ENCODE results near the gene TFRC. TPM values are rescaled to one million over a fixed set of nuclear protein-coding genes. Genes with fewer than 3 reads are reported as not detected.
"Not testable (repeated sequence)": the region's sequence is repeated elsewhere in the genome, so short reads cannot be mapped to it uniquely, and the experiment has no call there.

TFRC gene
- total RNA-seq, 1 donor from 2014 or later = 87.7 TPM

DNA sequence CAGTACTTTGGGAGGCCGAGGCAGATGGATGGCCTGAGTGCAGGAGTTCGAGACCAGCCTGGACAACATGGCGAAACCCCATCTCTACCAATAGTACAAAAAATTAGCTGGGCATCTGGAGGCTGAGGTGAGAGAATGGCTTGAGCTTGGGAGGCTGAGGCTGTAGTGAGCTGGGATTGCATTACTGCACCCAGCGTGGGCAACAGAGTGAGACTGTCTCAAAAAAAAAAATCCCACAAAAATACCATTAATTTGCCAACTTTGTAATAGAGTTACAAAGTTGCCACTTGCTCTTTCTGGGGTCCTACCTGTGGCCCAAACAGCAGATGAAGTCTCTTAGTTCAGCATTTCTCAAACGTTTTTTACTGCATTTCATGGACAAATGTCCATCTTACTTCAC is 6.0 kb upstream of the TFRC start:
- no peaks in the 10 kb centered on the region for H4K20me1 ChIP-seq (ENCODE audit: low read depth)

DNA sequence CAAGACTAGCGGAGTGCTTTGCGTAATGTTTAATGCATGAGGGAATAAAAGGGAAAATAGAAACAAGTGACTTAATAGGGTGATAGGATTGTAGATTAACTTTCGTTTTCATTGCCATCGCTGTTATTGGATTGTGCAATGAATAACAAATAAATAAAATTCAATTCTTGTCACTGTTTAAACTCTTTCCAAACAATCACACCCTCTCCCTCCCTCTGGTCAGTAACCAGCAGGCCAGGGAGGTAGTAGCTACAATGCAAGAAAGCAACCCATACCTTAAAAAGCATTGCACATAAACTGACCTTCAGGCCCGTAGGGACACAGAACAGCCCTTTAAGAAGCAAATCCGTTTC is 705 bp upstream of the TFRC start:
- no peak for TF ChIP-seq EZH2phosphoT487 (IDR thresholded peaks at IDR 0.05)
- TF ChIP-seq EZH2 (IDR thresholded peaks at IDR 0.05) = no peak
- TF ChIP-seq, protein P1, sequence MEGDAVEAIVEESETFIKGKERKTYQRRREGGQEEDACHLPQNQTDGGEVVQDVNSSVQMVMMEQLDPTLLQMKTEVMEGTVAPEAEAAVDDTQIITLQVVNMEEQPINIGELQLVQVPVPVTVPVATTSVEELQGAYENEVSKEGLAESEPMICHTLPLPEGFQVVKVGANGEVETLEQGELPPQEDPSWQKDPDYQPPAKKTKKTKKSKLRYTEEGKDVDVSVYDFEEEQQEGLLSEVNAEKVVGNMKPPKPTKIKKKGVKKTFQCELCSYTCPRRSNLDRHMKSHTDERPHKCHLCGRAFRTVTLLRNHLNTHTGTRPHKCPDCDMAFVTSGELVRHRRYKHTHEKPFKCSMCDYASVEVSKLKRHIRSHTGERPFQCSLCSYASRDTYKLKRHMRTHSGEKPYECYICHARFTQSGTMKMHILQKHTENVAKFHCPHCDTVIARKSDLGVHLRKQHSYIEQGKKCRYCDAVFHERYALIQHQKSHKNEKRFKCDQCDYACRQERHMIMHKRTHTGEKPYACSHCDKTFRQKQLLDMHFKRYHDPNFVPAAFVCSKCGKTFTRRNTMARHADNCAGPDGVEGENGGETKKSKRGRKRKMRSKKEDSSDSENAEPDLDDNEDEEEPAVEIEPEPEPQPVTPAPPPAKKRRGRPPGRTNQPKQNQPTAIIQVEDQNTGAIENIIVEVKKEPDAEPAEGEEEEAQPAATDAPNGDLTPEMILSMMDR (IDR thresholded peaks at IDR 0.05) = no peak
- Histone ChIP-seq H4K20me1 (ENCODE audit: low read depth) (peaks cover 37% of the 10 kb centered on the region), H3K27ac (no peak overlapping the region), H3K9me3 (ENCODE audit: low read depth) (no peaks in the 10 kb centered on the region), H3K27me3 (no peaks in the 10 kb centered on the region), H3K4me2 (peak overlapping the region; percentile 99), H3K79me2 (ENCODE audit: low read depth) (peaks cover 39% of the 10 kb centered on the region), H3K36me3 (no peaks in the 10 kb centered on the region), H2AFZ (replicated peaks) (no peak overlapping the region), H3F3A (ENCODE audit: low read depth) (peaks cover 26% of the 10 kb centered on the region), H3K9ac (no peak overlapping the region), H3K4me1 (peaks cover 8% of the 10 kb centered on the region), H3K4me3 (peak overlapping the region; percentile 73)
- Mint-ChIP-seq H3K36me3 (peaks cover 6% of the 10 kb centered on the region), H3K4me3 (peak overlapping the region; percentile 96), H3K27ac (peak overlapping the region; percentile 94), H3K4me1 (peaks cover 28% of the 10 kb centered on the region), H3K27me3 (ENCODE audit: insufficient read depth, low read depth) (peaks cover 3% of the 10 kb centered on the region), H3K9me3 (no peaks in the 10 kb centered on the region)
- DNase-seq (ENCODE audit: low spot score) = no peak

More for the DNA sequence above, 6.0 kb upstream of the TFRC start:
- H3K27me3 ChIP-seq = no peaks in the 10 kb centered on the region
- H3K27ac Mint-ChIP-seq = no peak overlapping the region
- no peaks in the 10 kb centered on the region for H3K36me3 ChIP-seq
- no peaks in the 10 kb centered on the region for H3K9me3 Mint-ChIP-seq
- H3K4me1 Mint-ChIP-seq = peaks cover 5% of the 10 kb centered on the region
- no peak overlapping the region for H3K4me3 ChIP-seq
- H3K27me3 Mint-ChIP-seq (ENCODE audit: insufficient read depth, low read depth) = no peaks in the 10 kb centered on the region
- H3K4me1 ChIP-seq = no peaks in the 10 kb centered on the region
- H3K9me3 ChIP-seq (ENCODE audit: low read depth) = no peaks in the 10 kb centered on the region
- no peak overlapping the region for H2AFZ ChIP-seq (replicated peaks)
- no peak for DNase-seq (ENCODE audit: low spot score)
- H3K79me2 ChIP-seq (ENCODE audit: low read depth) = no peaks in the 10 kb centered on the region
- no peak overlapping the region for H3K9ac ChIP-seq
- no peak for TF ChIP-seq EZH2phosphoT487 (IDR thresholded peaks at IDR 0.05)
- H3K4me2 ChIP-seq = no peak overlapping the region
- H3K27ac ChIP-seq = no peak overlapping the region
- H3K4me3 Mint-ChIP-seq = no peak overlapping the region
- peaks cover 6% of the 10 kb centered on the region for H3F3A ChIP-seq (ENCODE audit: low read depth)
- H3K36me3 Mint-ChIP-seq = no peaks in the 10 kb centered on the region

GRCh38 chr3:196081002-196081833 is 672 bp downstream of the TFRC start:
- H2AFZ ChIP-seq (replicated peaks) = peak overlapping the region; percentile 27

DNA sequence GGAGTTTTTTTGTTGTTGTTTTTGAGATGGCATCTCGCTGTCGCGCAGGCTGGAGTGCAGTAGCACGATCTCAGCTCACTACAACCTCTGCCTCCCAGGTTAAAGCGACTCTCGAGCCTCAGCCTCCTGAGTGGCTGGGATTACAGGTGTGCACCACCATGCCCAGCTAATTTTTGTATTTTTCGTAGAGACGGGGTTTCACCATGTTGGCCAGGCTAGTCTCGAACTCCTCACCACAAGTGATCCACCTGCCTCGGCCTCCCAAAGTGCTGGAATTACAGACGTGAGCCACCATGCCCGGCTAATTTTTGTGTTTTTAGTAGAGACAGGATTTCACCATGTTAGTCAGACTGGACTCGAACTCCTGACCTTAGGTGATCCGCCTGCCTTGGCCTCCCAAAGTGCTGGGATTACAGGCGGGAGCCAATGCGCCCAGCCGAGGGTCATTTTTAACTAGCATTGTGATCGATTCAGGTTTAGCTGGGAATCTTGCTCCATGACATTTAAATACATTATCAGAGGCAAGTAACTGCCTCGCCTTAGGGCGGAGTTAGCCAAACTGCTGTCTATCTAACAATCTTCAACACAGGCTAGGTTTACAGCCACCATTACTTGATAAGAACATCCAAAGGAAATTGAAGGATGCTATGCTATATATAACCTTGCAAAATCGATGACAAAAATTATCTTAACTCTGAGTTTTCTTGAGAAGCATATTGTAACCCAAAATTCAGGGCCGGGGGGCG is 1.6 kb downstream of the TFRC start:
- not testable (repeated sequence) for H3K9me3 Mint-ChIP-seq; H3K27me3 Mint-ChIP-seq (ENCODE audit: insufficient read depth, low read depth); H3K27ac ChIP-seq; DNase-seq (ENCODE audit: low spot score); H3K27ac Mint-ChIP-seq; H3K9me3 ChIP-seq (ENCODE audit: low read depth); H3K36me3 ChIP-seq; H3K27me3 ChIP-seq; H2AFZ ChIP-seq (replicated peaks); H3K4me1 ChIP-seq
- H3K4me1 Mint-ChIP-seq = peaks cover 24% of the 10 kb centered on the region
- Histone ChIP-seq H3K79me2 (ENCODE audit: low read depth) (peaks cover 55% of the 10 kb centered on the region), H3F3A (ENCODE audit: low read depth) (peaks cover 25% of the 10 kb centered on the region), H3K9ac (peak overlapping the region; percentile 69), H4K20me1 (ENCODE audit: low read depth) (peaks cover 53% of the 10 kb centered on the region), H3K4me3 (peak overlapping the region; percentile 73), H3K4me2 (peak overlapping the region; percentile 99)
- H3K4me3 Mint-ChIP-seq = peak overlapping the region; percentile 96
- H3K36me3 Mint-ChIP-seq = peaks cover 13% of the 10 kb centered on the region

More at GRCh38 chr3:196081002-196081833, 672 bp downstream of the TFRC start:
- H3K27me3 Mint-ChIP-seq (ENCODE audit: insufficient read depth, low read depth) = peaks cover 3% of the 10 kb centered on the region
- peak overlapping the region; percentile 99 for H3K4me2 ChIP-seq
- H3K27me3 ChIP-seq = no peaks in the 10 kb centered on the region
- peak overlapping the region; percentile 96 for H3K4me3 Mint-ChIP-seq
- peaks cover 8% of the 10 kb centered on the region for H3K4me1 ChIP-seq
- H3K4me3 ChIP-seq = peak overlapping the region; percentile 73
- no peaks in the 10 kb centered on the region for H3K9me3 Mint-ChIP-seq
- H3K9ac ChIP-seq = peak overlapping the region; percentile 69
- peaks cover 28% of the 10 kb centered on the region for H3K4me1 Mint-ChIP-seq
- TF ChIP-seq EZH2phosphoT487 (IDR thresholded peaks at IDR 0.05) = no peak
- TF ChIP-seq EZH2 (IDR thresholded peaks at IDR 0.05) = no peak
- TF ChIP-seq, protein P1 (IDR thresholded peaks at IDR 0.05) = no peak
- H4K20me1 ChIP-seq (ENCODE audit: low read depth) = peaks cover 49% of the 10 kb centered on the region
- no peaks in the 10 kb centered on the region for H3K36me3 ChIP-seq
- no peaks in the 10 kb centered on the region for H3K9me3 ChIP-seq (ENCODE audit: low read depth)
- peak overlapping the region; percentile 69 for H3K27ac ChIP-seq
- peaks cover 53% of the 10 kb centered on the region for H3K79me2 ChIP-seq (ENCODE audit: low read depth)
- DNase-seq (ENCODE audit: low spot score) = peak; percentile 71
- peak overlapping the region; percentile 57 for H3K27ac Mint-ChIP-seq
- peaks cover 10% of the 10 kb centered on the region for H3K36me3 Mint-ChIP-seq
- peaks cover 30% of the 10 kb centered on the region for H3F3A ChIP-seq (ENCODE audit: low read depth)
